Daoy (cell line): ENCODE measurements around the gene WNT7A. TPM values are rescaled to one million over a fixed set of nuclear protein-coding genes. Genes with fewer than 3 reads are reported as not detected.
A peak's percentile ranks its signal among the peaks of the same experiment; 100 is the strongest.

ENCODE experiments used
- DNase-seq: peaks from one replicate; pipeline ENCODE4 v3.0.0-alpha.2; 2015; ENCODE audit warnings: low read depth
- total RNA-seq: library from RNA; depleted of rRNA; stranded (reverse); fragments of >200 nt; shearing (Covaris generic); gene quantifications from 2 replicates; pipeline ENCODE4 v1.2.3, GENCODE V29; 2014

The WNT7A gene
- total RNA-seq, 1 experiment from 2014 or later = 0.29 TPM

- no peak for DNase-seq
These were observed 86.4 kb downstream of the WNT7A start for GRCh38 chr3:13793451-13793850.

- DNase-seq = no peak
These were observed 87.1 kb downstream of the WNT7A start for GRCh38 chr3:13792512-13793371.

- no peak for DNase-seq
These were observed 87.8 kb downstream of the WNT7A start for GRCh38 chr3:13792051-13792490.

- DNase-seq = no peak
These were observed 88.4 kb downstream of the WNT7A start for GRCh38 chr3:13791198-13792050.

- no peak for DNase-seq
These were observed 89.3 kb downstream of the WNT7A start for GRCh38 chr3:13790376-13791197.

- DNase-seq = no peak
These were observed 91.1 kb downstream of the WNT7A start for GRCh38 chr3:13788522-13789424.

GRCh38 chr3:13787533-13788132, 92.2 kb downstream of the WNT7A start:
- no peak for DNase-seq

GRCh38 chr3:13786811-13787210, 93.1 kb downstream of the WNT7A start:
- no peak for DNase-seq

- no peak for DNase-seq
These were observed 93.9 kb downstream of the WNT7A start for GRCh38 chr3:13785853-13786436.

- DNase-seq = no peak
These were observed 94.5 kb downstream of the WNT7A start for GRCh38 chr3:13785351-13785750.

- DNase-seq = no peak
These were observed 96.4 kb downstream of the WNT7A start for GRCh38 chr3:13783476-13783875.

- peak; percentile 21 for DNase-seq
These were observed 97.4 kb downstream of the WNT7A start for GRCh38 chr3:13782501-13782900.

- DNase-seq = no peak
These were observed 98.5 kb downstream of the WNT7A start for GRCh38 chr3:13781417-13781816.

- DNase-seq = no peak
These were observed 99.3 kb downstream of the WNT7A start for GRCh38 chr3:13780432-13781176.

GRCh38 chr3:13776253-13777050, 103.4 kb downstream of the WNT7A start:
- no peak for DNase-seq

GRCh38 chr3:13772885-13773745, 106.8 kb downstream of the WNT7A start:
- no peak for DNase-seq

- no peak for DNase-seq
These were observed 107.5 kb downstream of the WNT7A start for GRCh38 chr3:13772321-13772745.
